A549 treated with RU486 at 1 μM for 4 hours (cell line): ENCODE measurements around the gene PRR36. TPM values are rescaled to one million over a fixed set of nuclear protein-coding genes. Genes with fewer than 3 reads are reported as not detected.

Experiments used
- total RNA-seq: library from RNA; stranded (reverse); fragments of 200-300 nt; extraction: Qiagen RNA extraction; gene quantifications from 5 replicates; pipeline ENCODE4 v1.2.3, GENCODE V29; 2022; ENCODE audit warnings: low read depth

The PRR36 gene
- total RNA-seq: 0.21 to 0.84 TPM (median 0.39 TPM) in 5 replicates

GRCh38 chr19:7874076-7874896 is at the start of gene PRR36:
Gene PRR36, minus strand, starts transcription at chr19:7874390. Its CDS starts 701 bp downstream, at chr19:7873689.

DNA sequence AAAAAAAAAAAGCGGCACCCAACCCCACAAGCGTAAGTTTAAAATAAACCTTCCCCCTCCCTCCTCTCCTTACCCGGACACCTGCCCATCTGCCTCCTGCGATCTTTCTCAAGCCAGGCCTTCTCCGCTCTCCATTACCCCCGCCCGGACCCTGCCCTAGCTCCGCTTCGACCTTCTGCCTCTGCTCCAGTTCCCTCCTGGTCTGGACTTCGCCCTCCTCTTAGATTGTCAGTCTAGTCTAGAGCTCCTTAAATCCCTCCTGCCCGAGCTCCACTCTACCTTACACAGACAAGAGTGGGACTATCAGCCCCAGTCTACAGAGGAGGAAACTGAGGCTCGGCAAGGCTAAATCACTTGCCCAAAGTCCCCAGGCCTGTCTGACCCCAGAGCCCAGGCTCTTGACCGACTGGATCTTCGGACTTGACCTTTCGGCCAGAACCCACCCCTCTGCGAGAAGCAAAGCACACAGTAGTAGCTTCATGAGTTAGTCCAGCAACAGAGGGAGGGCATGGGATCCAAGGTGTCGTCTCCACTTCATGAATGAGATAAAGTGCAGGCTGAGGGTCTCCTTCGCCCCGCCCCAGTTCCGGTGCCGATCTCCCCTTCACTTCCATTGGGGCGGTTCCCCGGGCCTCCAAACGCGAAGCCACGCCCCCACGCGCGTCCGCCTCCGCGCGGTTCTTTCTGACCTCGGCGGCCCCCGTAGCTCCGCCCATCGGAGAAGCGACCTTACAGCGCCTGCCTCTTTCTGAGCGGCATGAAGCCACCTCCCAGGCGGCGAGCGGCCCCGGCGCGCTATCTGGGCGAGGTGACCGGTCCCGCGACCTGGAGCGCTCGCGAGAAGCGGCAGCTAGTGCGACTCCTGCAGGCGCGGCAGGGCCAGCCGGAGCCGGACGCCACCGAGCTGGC is 45.7 kb upstream of the PRR36 start, which contains the start of gene SNAPC2:
Gene SNAPC2 (plus strand): TSS at position 729 of the 909 bp plus-strand sequence. CDS start 29 bp downstream, at position 758.

GRCh38 chr19:7914598-7915045 is 40.4 kb upstream of the PRR36 start, which contains the start of gene TGFBR3L:
Gene TGFBR3L, plus strand, starts transcription at chr19:7914830.

DNA sequence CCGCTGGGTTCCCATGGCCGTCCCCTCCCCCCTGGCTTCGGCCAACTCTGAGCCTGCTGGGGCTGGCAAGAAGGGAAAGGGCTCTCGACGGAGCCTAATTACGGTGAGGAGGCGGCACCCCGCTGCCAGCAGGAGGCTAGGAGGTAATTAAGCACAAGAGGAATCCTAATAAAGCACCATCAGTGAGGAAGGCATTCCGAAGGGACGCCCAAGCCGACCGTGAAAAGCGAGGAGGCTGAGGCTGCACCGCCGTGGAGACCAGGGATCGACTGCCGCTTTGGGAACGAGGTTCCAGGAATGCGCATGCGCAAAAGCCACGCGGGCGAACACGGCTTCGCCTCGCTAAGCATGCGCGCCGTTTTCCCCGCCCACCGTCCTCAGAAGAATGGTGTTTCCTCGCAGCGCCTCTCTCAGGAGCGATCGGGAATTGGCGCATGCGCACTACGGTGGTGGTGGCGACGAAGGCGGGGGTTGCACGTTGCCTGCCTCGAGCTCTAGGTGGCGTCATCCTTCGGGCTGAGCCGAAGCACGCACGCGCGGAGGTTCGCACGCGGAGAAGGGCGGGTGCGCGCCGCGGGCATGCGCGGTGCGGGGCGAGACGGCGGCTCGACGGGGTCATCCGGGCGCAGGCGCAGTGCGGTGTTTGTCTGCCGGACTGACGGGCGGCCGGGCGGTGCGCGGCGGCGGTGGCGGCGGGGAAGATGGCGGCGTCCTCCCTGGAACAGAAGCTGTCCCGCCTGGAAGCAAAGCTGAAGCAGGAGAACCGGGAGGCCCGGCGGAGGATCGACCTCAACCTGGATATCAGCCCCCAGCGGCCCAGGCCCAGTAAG is 29.3 kb upstream of the PRR36 start, which contains the start of gene MAP2K7:
Gene MAP2K7 (plus strand): TSS at position 634 of the 830 bp plus-strand sequence. CDS start 68 bp downstream, at position 702.

DNA sequence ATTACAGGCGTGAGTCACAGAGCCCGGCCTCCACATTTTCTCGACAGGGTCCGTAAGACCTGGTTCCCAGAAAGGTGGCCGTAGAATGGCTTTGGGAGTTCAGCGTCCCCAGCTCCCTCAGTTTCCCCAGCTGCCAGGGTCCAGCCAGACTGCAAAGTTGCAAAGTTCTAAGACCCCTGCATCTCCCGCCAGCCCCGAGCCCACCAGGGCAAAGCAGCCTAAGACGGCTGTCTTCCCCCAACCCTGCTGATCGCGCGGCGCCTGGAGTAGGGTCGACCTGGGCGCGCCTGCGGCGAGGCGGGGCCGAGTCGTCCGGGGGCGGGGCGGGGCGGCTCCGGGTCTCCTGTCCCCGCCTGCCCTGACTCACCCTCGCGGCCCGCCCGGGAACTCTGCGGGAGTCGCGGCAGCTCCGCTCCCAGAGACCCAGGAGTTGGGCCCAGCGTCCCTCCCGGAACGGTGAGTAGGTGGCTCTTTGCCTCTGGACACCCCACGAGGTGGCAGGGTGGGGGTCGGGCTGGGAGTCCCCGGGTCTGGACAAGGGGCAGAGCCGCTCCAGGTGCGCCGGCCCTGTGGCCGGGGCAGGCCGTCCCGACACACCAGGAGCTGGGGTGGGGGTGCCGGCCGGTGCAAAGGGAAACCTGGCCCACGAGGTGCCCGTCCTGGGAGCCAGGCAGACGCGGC is 14.1 kb upstream of the PRR36 start, which contains the start of gene LRRC8E:
Gene LRRC8E (plus strand): TSS at position 366 of the 681 bp plus-strand sequence. CDS start 7,094 bp downstream, outside the sequence.

GRCh38 chr19:7829561-7830271 is 44.5 kb downstream of the PRR36 start, which contains the start of gene EVI5L:
Gene EVI5L, plus strand, starts transcription at chr19:7830218. Its CDS starts 16,325 bp downstream, at chr19:7846543.

Other genes starting within 250 kb of the PRR36 start
- gene XAB2, start 244.8 kb downstream of the PRR36 start, total RNA-seq: 21.4 to 27.8 TPM (median 26.3 TPM) in 5 replicates
- gene PET100, start 244.6 kb downstream of the PRR36 start, total RNA-seq: 52.7 to 81.5 TPM (median 56.6 TPM) in 5 replicates
- 0.20 TPM in 1 of 5 replicates, not detected in the others for gene PCP2, start 240.7 kb downstream of the PRR36 start, total RNA-seq
- 32.9 to 44.6 TPM (median 40.8 TPM) in 5 replicates for gene STXBP2, start 237.3 kb downstream of the PRR36 start, total RNA-seq
- not detected in 5 replicates for gene RETN, start 205.3 kb downstream of the PRR36 start, total RNA-seq
- not detected in 5 replicates for gene MCEMP1, start 197.3 kb downstream of the PRR36 start, total RNA-seq
- gene TRAPPC5, start 193.6 kb downstream of the PRR36 start, total RNA-seq: 44.6 to 114 TPM (median 102 TPM) in 5 replicates
- not detected in 5 replicates for gene FCER2, start 172.3 kb downstream of the PRR36 start, total RNA-seq
- gene CLEC4G, start 142.3 kb downstream of the PRR36 start, total RNA-seq: not detected in 5 replicates
- gene CD209, start 126.9 kb downstream of the PRR36 start, total RNA-seq: not detected in 5 replicates
- not detected in 5 replicates for gene CLEC4M, start 111.1 kb downstream of the PRR36 start, total RNA-seq
- 0.97 to 1.7 TPM (median 1.5 TPM) in 5 replicates for gene EVI5L, start 44.2 kb downstream of the PRR36 start, total RNA-seq
- 5.4 to 7.1 TPM (median 6.3 TPM) in 5 replicates for gene LRRC8E, start 14.1 kb upstream of the PRR36 start, total RNA-seq
- 12.0 to 17.2 TPM (median 16.8 TPM) in 5 replicates for gene MAP2K7, start 29.5 kb upstream of the PRR36 start, total RNA-seq
- gene TGFBR3L, start 40.4 kb upstream of the PRR36 start, total RNA-seq: 0.78 to 2.4 TPM (median 1.9 TPM) in 5 replicates
- 21.4 to 29.8 TPM (median 29.5 TPM) in 5 replicates for gene SNAPC2, start 45.9 kb upstream of the PRR36 start, total RNA-seq
- 10.0 to 24.5 TPM (median 21.4 TPM) in 5 replicates for gene CTXN1, start 51.7 kb upstream of the PRR36 start, total RNA-seq
- gene TIMM44, start 69.3 kb upstream of the PRR36 start, total RNA-seq: 26.9 to 33.4 TPM (median 29.9 TPM) in 5 replicates
- gene ELAVL1, start 131.3 kb upstream of the PRR36 start, total RNA-seq: 59.1 to 71.3 TPM (median 65.6 TPM) in 5 replicates
- not detected in 5 replicates for gene CCL25, start 178.4 kb upstream of the PRR36 start, total RNA-seq